ENCODE results near the gene ZNF205.
"Not testable (repeated sequence)": the region's sequence is repeated elsewhere in the genome, so short reads cannot be mapped to it uniquely, and the experiment has no call there.

Gene ZNF205

DNA sequence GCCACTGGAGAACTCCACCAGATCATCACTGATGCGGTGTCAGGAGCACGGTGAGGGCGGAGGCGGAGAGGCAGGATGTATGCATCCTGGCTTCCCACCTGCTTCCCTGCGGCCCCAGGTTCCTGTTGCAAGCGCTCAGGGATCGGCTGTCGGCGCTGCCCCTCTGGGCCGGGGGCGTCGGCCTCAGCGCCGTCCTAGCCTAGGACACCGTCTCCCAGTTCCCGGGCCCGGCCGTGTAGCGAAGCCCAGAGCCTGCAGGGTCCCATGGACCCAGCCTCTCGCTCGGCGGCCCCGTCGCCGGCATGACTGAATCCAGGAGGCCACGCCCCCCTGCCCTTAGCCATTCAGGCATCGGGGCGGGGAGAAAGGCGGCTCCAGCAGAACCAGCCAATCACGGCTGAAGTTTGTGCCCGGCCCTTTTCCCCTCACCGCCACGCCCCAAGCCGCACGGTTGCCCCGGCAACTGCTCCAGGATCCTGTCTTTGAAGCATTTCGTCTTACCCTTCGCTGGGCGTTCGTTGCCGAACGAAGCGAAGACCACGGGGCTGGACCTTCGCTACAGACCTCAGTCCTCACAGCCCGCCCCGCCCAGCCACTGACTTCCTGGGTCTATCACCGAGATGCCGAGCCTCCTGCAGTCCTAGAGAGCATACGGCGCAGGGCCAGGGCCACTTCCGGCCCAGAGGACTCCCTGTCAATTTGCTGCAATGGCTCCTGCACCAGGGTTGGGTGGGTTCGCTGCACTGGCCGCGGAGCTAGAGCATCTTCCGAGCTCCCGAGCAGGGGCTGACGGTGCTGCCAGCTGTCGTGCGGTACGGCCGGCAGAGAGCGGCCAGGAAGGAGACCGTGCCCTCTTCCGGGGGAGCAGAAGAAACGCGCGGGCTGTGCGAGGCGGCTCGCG is 11.8 kb downstream of the ZNF205 start:
- peak; percentile 90 for DNase-seq (ENCODE audit: low read depth, low spot score)
- H3K4me3 ChIP-seq (ENCODE audit: low read length): peak overlapping the region; percentile 79

DNA sequence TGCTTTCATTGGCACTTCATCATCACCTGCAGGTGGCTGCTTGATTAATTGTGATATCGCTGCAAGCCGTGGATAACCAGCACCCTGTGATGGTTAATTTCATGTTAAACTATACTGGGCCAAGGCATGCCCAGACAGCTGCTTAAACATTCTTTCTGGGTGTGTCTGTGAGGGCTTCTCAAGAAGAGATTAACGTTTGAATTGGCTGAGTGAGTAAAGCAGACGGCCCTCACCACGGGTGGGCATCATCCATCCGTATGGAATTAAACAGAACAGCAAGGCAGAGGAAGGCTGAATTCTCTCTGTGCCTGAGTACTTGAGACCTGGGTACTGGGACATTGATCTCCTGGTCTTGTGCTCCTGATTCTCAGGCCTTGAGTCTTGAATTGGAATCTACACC is 15.4 kb downstream of the ZNF205 start:
- no peak for DNase-seq (ENCODE audit: low read depth, low spot score)
- H3K4me3 ChIP-seq (ENCODE audit: low read length): no peak overlapping the region

DNA sequence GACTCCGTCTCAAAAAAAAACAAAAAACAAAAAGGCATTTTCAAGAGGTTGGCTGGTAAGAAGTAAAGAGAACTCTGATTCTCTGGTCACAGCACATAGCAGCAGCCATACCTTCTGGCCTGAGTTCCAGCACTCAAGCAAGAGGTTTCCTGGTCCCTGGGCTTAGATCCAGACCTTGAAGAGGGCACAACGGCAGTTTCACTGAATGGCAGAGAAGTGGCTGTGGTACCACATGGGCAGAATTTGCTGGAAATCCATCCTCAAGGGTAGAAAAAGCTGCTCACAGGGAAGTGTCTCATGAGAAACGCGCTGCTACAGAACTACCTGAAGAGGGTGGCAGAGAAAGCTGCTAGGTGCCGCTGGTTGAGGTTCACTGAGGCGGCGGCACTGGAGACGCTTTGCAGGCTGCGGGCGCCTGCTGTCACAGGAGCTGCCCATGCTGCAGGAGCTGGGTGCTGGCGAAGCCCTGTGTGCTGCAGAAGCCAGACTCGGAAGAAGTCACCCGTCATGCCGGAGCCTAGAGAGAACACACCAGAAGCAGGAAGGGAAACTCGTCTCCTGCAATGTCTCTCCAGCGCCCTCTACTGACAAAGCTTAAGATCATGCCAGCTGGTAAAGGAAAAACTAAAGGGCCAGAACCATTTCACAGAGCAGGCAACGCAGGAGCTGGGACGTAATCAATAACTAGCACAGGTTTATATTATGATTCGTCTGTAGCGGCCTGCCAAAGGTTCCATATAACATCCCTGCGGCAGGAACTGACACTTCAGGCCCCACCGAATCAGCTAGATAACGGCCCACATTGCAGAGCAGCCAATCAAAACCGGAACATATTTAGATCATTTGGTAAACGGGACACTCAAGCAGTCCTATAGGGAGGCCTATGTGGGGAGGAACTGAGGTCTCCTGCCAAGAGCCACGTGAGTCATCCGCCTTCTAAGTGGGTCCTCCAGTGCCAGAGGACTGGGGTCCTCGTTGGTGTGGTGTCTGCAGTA is 17.0 kb downstream of the ZNF205 start:
- DNase-seq (ENCODE audit: low read depth, low spot score): peak; percentile 87
- peak overlapping the region; percentile 49 for H3K4me3 ChIP-seq (ENCODE audit: low read length)

DNA sequence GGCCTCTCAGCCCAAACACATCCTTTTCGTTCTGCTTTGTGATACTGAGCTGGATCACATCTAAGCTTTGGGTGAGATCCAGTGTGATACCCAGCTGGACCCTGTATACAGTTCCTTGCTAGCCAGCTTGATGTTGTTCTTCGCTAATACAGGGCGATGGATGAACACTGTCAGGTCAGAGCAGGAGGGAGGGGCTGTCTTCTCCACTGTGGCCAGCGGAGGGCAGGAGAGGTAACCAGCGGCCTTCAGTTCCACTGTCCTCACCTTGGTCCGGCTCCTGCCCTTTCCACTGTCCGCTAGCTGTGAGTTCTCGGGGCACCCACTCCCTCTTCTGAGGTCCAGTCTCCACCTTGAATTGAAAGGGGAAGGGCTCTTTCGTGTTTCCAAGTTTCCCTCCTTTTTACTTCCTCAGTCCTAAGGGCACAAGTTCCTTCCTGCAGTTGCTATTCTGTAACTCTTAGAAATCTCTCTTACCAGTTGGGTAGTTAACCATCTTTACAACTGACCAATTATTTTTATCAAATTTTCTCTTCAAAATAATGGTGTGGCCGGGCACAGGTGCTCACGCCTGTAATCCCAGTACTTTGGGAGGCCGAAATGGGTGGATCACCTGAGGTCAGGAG is 19.5 kb downstream of the ZNF205 start:
- peak; percentile 17 for DNase-seq (ENCODE audit: low read depth, low spot score)
- H3K4me3 ChIP-seq (ENCODE audit: low read length): no peak overlapping the region

DNA sequence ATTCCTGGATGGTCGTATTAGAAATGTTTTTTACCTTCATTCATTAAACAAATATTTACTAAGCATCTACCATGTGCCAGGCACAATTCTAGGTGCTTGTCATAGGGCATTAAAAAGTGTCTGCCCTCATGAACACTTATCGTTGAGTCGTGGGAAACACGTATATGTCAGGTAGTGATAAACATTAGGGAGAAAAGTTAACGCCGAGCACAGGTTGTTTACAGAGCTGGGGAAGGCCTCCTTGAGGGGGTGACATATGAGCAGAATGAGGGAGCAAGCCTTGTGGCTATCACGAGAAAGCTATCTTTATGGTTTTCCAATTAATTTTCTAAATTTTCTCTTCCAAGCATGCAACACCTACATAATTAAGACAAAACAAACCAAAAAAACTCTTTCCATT is 21.5 kb downstream of the ZNF205 start:
- DNase-seq (ENCODE audit: low read depth, low spot score): no peak
- peak overlapping the region; percentile 95 for H3K4me3 ChIP-seq (ENCODE audit: low read length)

DNA sequence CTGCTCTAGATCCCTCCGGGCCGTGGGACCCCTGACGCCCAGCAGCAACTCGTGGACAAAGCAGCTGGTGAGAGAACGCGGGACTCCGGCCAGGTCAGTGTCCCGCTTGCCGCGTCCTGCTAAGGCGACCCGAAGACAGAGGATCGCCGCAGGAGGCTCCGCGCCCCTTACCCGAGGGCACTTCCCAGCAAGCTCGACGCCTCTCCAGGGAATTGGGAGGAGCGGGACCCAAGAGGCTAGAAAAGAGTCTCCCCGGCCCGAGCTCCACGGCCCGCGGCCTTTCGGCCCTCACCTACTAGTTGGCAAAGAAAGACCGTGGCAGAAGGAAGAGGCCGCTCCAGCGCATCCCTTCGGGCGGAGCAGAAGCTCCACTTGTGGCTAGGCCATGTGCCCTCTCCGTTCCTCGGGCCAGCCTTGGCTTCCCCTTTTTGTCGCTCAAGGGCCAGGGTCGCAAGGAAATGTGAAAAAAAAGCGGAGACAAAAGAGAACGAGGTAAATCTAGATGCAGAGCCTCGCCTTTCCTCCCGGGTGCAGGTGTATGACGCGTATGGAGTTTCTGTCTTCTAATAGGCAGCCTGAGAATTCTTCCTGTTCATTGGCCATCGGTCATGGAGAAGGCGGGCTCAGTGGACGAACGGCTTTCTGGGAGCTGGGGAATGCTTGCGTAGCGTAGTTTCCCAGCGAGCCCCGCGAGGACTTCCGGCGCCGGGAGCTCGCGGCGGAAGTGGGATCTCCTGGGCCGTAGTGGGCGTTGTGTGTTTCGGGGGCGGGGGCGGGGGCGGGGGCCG is 22.1 kb downstream of the ZNF205 start, which contains the start of gene ZNF213:
ZNF213 (plus strand) TSS at position 692 of the 788 bp plus-strand sequence. CDS start 2,252 bp downstream, outside the sequence.
- H3K4me3 ChIP-seq (ENCODE audit: low read length): peak within 1 kb of the TSS; percentile 95
- DNase-seq (ENCODE audit: low read depth, low spot score): peak; percentile 98

DNA sequence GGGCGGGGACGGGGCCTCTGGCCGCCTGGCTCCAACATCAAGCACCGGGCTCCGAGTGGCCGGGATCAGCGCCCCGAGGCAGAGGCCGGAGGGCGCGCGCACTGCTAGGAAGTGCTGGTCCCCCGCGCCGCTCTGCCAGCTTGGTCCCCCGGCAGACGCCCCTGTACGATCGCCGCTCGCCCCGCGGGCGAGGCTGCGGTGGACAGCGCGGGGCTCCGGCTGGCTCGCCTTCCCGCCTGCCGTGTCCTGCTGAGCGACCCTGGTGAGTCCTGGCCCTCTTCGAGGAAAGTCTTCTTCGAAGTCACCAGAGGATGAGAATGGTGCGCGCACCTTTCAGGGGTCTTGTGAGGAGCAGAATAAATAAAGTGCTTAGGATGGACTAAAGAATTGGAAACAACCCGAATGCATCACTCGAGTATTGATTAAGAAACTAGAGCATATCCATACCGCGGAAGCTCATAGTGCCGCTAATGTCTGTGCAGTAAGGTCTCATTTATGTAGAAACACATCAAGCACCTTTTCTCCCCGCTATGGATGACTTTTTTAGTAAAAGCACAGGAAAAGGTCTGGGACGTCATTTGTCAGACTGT is 22.8 kb downstream of the ZNF205 start:
- H3K4me3 ChIP-seq (ENCODE audit: low read length): peak overlapping the region; percentile 83
- no peak for DNase-seq (ENCODE audit: low read depth, low spot score)

DNA sequence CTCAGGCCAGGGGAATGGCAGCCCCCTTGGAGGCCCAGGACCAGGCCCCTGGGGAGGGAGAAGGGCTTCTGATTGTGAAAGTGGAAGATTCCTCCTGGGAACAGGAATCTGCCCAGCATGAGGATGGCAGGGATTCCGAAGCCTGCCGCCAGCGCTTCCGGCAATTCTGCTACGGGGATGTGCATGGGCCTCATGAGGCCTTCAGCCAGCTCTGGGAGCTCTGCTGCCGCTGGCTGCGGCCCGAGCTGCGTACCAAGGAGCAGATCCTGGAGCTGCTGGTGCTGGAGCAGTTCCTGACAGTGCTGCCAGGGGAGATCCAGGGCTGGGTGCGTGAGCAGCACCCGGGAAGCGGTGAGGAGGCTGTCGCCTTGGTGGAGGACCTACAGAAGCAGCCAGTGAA is 24.9 kb downstream of the ZNF205 start:
- H3K4me3 ChIP-seq (ENCODE audit: low read length): no peak overlapping the region
- DNase-seq (ENCODE audit: low read depth, low spot score): no peak

DNA sequence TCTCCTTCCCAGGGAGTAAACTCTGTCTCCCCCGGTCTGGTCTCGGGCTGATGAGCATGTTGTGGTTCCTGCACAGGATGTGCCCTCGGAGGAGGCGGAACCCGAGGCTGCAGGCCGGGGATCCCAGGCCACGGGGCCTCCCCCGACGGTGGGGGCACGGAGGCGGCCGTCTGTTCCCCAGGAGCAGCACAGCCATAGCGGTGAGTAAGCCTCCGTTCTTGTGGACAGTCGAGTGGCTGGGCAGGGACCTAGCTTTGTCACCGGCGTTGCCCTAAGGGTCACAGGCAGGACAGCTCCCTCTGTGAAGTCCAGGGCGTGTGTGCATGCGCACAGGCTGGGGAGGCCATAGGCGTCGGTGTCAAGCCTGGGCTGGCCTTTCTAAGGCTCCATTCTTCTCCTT is 26.0 kb downstream of the ZNF205 start:
- no peak overlapping the region for H3K4me3 ChIP-seq (ENCODE audit: low read length)
- no peak for DNase-seq (ENCODE audit: low read depth, low spot score)

DNA sequence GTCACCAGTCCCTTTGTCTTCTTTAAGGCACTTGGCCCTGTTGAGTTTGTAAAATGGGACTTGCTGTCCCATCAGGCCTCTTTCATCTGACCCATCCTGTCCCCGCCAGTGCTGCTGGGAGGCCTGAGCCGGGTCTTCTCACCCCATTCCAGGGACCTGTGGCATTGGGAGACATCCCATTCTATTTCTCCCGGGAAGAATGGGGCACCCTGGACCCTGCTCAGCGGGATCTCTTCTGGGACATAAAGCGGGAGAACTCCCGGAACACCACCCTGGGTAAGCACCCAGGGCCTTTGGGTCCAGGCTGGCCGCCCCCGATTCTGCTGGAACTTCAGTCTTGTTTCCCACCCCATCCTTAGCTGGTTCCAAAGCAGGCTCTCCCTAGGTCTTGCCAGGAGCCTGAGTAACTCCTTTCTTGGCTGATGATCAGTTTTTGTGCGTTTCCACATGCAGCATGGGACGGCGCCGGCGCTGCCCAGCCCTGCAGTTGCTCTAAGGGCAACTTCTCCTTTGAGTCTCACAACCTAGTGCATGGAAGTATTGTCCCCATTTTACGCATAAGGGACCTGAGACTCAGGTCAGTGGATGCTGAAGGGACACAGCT is 26.5 kb downstream of the ZNF205 start:
- no peak for DNase-seq (ENCODE audit: low read depth, low spot score)

DNA sequence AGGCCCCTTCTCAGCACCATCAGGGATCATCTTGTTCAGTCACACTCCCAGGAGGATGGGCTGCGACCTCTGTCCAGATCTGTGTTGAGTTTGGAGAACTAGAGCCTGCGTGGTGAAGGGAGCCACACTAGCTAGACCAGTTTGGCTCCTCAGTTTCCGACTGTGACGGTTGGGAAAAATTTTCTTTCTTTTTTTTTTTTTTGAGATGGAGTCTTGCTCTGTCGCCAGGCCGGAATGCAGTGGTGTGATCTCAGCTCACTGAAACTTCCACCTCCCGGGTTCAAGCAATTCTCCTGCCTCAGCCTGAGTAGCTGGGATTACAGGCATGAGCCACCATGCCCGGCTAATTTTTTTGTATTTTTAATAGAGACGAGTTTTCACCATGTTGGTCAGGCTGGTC is 27.2 kb downstream of the ZNF205 start:
- H3K4me3 ChIP-seq (ENCODE audit: low read length); DNase-seq (ENCODE audit: low read depth, low spot score): not testable (repeated sequence)

More for the DNA sequence above, 26.5 kb downstream of the ZNF205 start:
- no peak overlapping the region for H3K4me3 ChIP-seq (ENCODE audit: low read length)

DNA sequence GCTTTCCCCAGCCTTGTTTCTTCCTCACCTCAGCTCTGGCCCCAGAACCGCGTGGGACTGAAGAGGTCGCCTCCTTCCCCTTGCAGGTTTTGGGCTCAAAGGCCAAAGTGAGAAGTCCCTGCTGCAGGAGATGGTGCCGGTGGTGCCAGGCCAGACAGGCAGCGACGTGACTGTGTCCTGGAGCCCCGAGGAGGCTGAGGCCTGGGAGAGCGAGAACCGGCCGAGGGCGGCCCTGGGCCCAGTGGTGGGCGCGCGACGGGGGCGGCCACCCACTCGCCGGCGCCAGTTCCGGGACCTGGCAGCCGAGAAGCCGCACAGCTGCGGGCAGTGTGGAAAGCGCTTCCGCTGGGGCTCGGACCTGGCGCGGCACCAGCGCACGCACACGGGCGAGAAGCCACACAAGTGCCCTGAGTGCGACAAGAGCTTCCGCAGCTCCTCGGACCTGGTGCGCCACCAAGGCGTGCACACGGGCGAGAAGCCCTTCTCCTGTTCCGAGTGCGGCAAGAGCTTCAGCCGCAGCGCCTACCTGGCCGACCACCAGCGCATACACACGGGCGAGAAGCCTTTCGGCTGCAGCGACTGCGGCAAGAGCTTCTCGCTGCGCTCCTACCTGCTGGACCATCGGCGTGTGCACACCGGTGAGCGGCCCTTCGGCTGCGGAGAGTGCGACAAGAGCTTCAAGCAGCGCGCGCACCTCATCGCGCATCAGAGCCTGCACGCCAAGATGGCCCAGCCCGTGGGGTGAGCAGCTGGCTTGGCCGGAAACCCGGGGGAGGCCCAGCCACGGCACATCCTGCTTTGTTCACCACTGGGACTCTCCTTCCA is 28.4 kb downstream of the ZNF205 start:
- no peak overlapping the region for H3K4me3 ChIP-seq (ENCODE audit: low read length)
- DNase-seq (ENCODE audit: low read depth, low spot score): no peak

DNA sequence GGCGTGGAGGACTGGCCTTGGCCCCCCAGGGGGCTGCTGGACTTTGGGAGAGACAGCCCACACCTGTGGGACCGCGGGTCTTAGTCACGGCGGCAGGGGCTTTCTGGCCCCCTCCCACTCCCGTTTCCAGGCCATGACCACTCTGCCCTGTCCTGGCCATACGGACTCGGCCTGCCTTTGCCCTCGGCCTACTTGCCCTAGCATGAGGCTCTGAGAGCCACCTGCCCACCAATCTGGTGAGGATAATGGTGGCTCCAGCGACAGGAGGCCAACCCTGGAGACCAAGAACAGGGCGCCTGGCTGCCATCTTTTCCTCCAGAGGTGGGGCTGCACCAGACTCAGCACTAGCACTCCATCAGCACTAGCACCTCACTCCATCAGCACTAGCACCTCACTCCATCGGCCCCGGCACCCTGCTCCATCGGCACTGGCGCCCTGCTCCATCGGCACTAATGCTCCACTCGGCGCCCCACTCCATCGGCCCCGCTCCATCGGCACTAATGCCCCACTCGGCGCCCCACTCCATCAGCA is 29.5 kb downstream of the ZNF205 start:
- H3K4me3 ChIP-seq (ENCODE audit: low read length): no peak overlapping the region
- no peak for DNase-seq (ENCODE audit: low read depth, low spot score)

DNA sequence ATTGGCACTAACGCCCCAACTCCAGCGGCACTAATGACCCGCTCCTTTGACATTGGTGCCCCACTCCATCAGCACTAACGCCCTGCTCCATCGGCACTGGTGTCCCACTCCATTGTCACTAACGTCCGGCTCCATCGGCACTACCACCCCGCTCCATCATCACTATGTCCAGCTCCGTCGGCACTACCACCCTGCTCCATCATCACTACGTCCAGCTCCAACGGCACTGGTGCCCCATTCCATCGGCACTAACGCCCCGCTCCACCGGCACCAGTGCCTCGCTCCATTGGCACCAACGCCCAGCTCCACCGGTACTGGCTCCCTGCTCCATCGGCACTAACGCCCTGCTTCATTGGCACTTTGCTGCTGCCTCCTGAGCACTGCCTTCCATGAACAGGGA is 29.9 kb downstream of the ZNF205 start:
- DNase-seq (ENCODE audit: low read depth, low spot score): no peak
- no peak overlapping the region for H3K4me3 ChIP-seq (ENCODE audit: low read length)

DNA sequence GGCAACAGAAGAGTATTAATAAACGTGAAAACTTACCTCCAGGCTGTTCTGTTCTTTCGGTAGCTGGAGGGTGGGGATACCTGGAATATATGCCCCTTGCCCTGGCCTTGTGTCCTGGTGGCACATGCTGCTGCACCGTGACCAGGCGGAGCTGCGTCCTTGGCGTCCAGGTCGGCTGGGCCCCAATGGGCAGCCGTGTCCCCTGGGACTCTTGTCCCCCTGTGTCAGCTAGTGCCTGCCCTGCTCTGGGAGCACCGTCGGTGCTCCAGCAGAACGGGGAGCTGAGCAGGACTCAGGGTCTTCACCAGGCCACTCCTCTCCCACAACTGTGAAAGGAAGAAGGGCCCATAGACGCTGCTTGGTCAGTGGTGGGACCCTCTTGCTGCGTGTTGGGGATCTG is 30.4 kb downstream of the ZNF205 start:
- DNase-seq (ENCODE audit: low read depth, low spot score): no peak
- H3K4me3 ChIP-seq (ENCODE audit: low read length): no peak overlapping the region

DNA sequence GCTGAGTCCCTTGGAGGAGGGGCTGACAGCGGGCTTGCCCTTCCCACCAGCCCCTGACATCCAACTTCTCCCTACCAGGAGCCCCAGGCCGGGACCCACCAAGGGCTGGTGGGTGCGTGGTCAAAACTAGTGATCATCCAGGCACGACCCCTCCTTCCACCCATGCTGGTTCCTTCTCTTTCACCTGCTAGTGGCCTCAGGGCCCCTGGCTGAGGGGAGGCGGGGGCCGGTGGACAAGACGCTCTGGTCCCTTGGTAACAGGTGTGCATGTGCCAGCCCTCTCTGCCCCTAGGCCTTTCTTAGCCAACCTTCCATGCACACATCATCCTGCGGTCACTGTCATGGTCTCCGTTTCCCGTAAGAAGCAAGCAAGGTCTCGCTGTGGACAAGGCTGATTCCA is 30.8 kb downstream of the ZNF205 start:
- no peak overlapping the region for H3K4me3 ChIP-seq (ENCODE audit: low read length)
- no peak for DNase-seq (ENCODE audit: low read depth, low spot score)

Data from Jurkat, Clone E6-1 (cell line).